GM12875 (cell line): Measurements from ENCODE around the gene PLCG2.

Experiments
- H3K4me3 ChIP-seq: one replicate; pipeline ENCODE4 v1.5.1; 2011; ENCODE audit warnings: low read depth, low read length, control low read depth
- CTCF ChIP-seq: IDR thresholded peaks from 2 replicates; pipeline ENCODE4 v1.5.1; 2011; ENCODE audit warnings: low read depth, mild to moderate bottlenecking, control low read depth, inconsistent platforms, low read length, moderate library complexity, borderline replicate concordance; ENCODE audit not compliant: insufficient read depth

PLCG2 gene

GRCh38 chr16:81861503-81861902, 82.4 kb downstream of the PLCG2 start:
- TF ChIP-seq CTCF = no peak

GRCh38 chr16:81861915-81862314, 82.8 kb downstream of the PLCG2 start:
- no peak overlapping the region for H3K4me3 ChIP-seq
- no peak for TF ChIP-seq CTCF

More at GRCh38 chr16:81861503-81861902, 82.4 kb downstream of the PLCG2 start:
- H3K4me3 ChIP-seq = no peak overlapping the region

- TF ChIP-seq CTCF = no peak
- no peak overlapping the region for H3K4me3 ChIP-seq
These were observed 84.7 kb downstream of the PLCG2 start for GRCh38 chr16:81863630-81864352.

- no peak for TF ChIP-seq CTCF
- no peak overlapping the region for H3K4me3 ChIP-seq
These were observed 85.7 kb downstream of the PLCG2 start for GRCh38 chr16:81864646-81865382.

GRCh38 chr16:81866820-81867440, 87.8 kb downstream of the PLCG2 start:
- TF ChIP-seq CTCF = no peak
- H3K4me3 ChIP-seq = no peak overlapping the region

GRCh38 chr16:81868057-81868748, 89.1 kb downstream of the PLCG2 start:
- TF ChIP-seq CTCF = no peak
- H3K4me3 ChIP-seq = no peak overlapping the region
